IPS DF 6.9 (cell line): ENCODE results near the gene COL19A1.

Source experiments
- DNase-seq: peaks from one replicate; pipeline ENCODE4 v3.0.0-alpha.2; 2013; ENCODE audit warnings: low read depth, low spot score
- H3K27ac ChIP-seq: one replicate; pipeline ENCODE4 v1.5.1; 2013; ENCODE audit warnings: low read length, control low read depth
- H3K27me3 ChIP-seq: 2 replicates; pipeline ENCODE4 v1.6.1; 2013; ENCODE audit warnings: mild to moderate bottlenecking, low read length; ENCODE audit not compliant: control insufficient read depth, insufficient read depth
- H3K36me3 ChIP-seq: 2 replicates; pipeline ENCODE4 v1.6.1; 2013; ENCODE audit warnings: low read length; ENCODE audit not compliant: control insufficient read depth, insufficient read depth
- H3K4me1 ChIP-seq: 2 replicates; pipeline ENCODE4 v1.6.1; 2013; ENCODE audit warnings: low read length; ENCODE audit not compliant: control insufficient read depth, insufficient read depth
- H3K4me3 ChIP-seq: 2 replicates; pipeline ENCODE4 v1.5.1; 2013; ENCODE audit warnings: mild to moderate bottlenecking, low read length
- H3K9me3 ChIP-seq: 2 replicates; pipeline ENCODE4 v1.6.1; 2013; ENCODE audit warnings: low read length, inconsistent platforms; ENCODE audit not compliant: control insufficient read depth, insufficient read depth
- WGBS: extraction: QIAGEN DNeasy Blood & Tissue Kit; methylation state at CpG from one replicate; pipeline ENCODE4 v1.1.7; 2013; ENCODE audit warnings: mixed read lengths, missing lambda C conversion rate; ENCODE audit not compliant: insufficient read length, insufficient coverage; 5-methylcytosine and 5-hydroxymethylcytosine counted together

The COL19A1 gene

DNA sequence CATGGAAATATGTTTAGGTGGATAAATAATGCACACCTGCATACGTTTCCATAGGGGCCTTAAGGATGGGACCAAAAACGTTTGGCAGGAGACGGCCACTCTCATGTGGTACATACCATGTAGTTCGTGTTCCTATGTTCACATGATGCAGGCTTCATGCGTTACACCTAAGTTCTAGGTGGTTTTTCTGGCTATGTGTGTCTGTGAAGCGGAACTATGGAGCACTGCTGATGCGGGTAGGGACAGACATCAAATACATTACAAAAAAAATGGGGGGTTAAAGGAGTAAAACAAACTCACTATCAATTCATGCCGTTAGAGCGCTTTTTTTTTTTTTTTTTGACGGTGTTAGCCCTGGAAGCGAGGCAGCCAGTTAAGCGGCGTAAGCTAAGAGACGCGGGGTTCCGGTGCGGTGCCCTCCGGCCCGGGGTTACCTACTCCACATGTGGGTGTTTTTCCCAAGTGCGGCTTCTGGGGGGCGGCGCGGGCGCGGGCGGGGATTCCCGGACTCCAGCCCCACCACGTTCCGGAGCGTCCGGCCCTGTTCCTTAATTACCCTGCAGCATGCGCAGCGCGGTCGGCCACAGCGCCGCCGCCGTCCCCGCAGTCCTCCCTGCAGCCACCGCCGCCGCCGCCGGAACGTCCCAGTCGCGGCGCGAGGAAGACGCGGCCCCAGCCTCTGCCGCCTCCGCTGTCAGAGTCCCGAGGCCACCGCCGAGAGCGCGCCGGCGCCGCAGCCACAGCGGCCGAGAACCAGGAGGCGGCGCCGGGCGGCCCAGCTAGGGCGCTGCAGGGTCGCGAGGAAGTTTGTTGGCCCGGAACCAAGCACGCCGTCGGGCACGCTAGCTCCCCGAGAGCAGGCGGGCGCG is 648 bp downstream of the COL19A1 start:
- H3K9me3 ChIP-seq = no peaks in the 10 kb centered on the region
- no CpG with 5 or more reads among the region's 80 CpGs for WGBS
- no peaks in the 10 kb centered on the region for H3K4me1 ChIP-seq
- H3K27me3 ChIP-seq = peaks cover 13% of the 10 kb centered on the region
- no peak overlapping the region for H3K27ac ChIP-seq
- no peaks in the 10 kb centered on the region for H3K36me3 ChIP-seq
- H3K4me3 ChIP-seq = peak overlapping the region; percentile 43; the same call in 1 of the 2 replicates
- DNase-seq = no peak

DNA sequence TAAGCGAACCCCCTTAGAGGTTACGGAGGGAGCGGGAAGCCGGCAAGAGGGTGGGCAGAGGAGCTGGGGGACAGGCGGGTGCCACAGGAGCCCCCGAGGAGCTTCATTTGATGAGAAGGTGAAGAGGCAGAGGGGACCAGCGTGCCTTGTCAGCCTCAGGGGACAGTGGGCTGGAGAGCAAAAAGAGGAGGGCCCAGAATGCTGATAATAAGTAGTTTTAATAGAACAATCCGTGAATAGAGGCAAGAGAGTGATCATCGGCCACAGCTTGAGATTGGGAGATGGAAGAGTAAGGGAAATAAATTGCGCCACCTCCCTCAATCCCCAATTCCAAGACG is 1.3 kb downstream of the COL19A1 start:
- no peak for DNase-seq
- Histone ChIP-seq H3K27ac (no peak overlapping the region), H3K4me3 (peak overlapping the region; percentile 43; the same call in 1 of the 2 replicates), H3K4me1 (no peaks in the 10 kb centered on the region), H3K27me3 (peaks cover 13% of the 10 kb centered on the region), H3K9me3 (no peaks in the 10 kb centered on the region), H3K36me3 (no peaks in the 10 kb centered on the region)
- WGBS = no CpG with 5 or more reads among the region's 11 CpGs

DNA sequence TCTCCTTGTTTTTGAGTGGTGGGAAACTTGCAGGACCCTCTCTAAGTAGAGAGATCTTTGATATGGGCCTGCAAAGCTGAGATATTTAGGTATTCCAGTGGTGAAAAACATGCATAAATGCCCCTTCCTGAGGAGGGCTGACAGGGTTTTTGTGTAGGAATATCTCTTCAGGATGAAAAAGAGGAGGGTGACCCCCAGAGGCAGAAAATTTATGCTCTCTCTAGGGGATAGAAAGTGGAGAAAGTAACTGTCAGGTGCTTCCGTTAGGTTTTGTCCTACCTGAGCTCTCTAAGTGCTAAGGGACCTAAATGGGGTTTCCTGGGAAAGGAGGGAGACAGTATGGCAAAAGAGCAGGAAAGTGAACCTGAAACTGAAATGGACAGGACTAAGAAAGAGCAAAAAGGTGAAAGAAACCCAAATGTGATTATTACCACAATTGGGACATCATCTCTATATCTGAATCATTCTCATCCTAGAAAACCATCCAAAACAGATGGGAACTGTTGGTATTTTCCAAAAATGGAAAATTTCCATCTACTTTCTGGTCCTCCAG is 2.0 kb downstream of the COL19A1 start:
- no CpG with 5 or more reads among the region's 1 CpG for WGBS
- Histone ChIP-seq H3K9me3 (no peaks in the 10 kb centered on the region), H3K4me3 (no peak overlapping the region), H3K27ac (no peak overlapping the region), H3K27me3 (peaks cover 13% of the 10 kb centered on the region), H3K4me1 (no peaks in the 10 kb centered on the region), H3K36me3 (no peaks in the 10 kb centered on the region)
- no peak for DNase-seq

DNA sequence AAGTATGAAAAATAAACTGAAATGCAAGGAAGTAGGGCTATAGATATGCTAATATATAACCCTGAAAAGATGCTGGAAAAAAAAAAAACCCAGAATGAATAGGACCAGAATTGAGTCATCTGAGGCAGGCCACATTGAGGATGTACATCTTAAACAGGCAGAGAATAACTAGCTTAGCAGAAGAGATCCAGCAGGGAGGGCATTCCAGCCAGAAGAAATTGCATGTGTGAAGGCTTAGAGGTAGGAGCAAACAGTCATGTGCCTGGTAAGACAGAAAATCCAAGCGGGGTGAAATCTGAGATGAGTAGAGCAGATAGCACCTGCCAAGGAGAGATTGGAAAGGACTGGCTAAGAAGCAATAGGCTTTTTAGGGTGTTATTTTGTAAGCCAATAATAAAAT is 2.6 kb downstream of the COL19A1 start:
- Histone ChIP-seq H3K27me3 (peaks cover 13% of the 10 kb centered on the region), H3K4me3 (no peak overlapping the region), H3K4me1 (no peaks in the 10 kb centered on the region), H3K9me3 (no peaks in the 10 kb centered on the region), H3K27ac (no peak overlapping the region), H3K36me3 (no peaks in the 10 kb centered on the region)
- no peak for DNase-seq
- WGBS = no CpG with 5 or more reads among the region's 1 CpG

DNA sequence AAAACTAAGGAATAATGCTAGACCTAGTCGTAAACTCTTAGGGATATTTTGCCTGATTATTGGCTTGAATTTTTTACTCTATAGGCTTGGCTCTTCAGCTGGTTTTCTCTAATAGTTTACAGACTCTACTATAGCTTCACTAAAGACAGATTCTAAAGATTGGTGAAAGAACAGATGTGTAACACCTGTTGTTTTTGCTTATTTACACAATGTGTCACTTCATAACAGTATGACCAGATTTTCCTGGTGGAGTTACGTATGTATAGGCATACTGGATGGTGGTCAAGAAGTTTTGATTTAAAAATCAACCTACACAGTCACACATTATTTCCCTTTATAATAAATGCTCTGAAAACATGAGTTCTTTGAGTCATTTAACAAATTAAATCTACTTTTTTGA is 4.8 kb downstream of the COL19A1 start:
- Histone ChIP-seq H3K9me3 (no peaks in the 10 kb centered on the region), H3K27me3 (peaks cover 11% of the 10 kb centered on the region), H3K4me1 (no peaks in the 10 kb centered on the region), H3K36me3 (no peaks in the 10 kb centered on the region), H3K4me3 (no peak overlapping the region), H3K27ac (no peak overlapping the region)
- WGBS = no CpG with 5 or more reads among the region's 2 CpGs
- DNase-seq = no peak

DNA sequence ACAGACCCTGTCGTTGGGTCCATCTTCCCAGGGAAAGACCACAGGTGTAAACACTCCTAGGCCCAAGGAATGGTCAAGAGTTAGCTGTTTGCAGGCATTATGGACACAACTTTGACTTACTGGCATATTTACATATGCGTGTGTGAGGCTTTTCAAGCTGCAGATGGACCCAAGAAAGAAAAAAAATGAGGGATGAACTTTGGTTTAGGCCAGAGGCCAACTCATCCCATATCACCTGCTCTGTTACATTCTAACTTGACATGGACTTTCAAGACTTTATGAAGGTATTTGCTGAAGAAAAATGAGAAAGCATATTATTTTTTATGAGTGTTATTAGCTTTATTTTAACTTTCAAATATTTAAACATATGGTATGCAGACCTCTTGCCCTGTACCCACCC is 6.9 kb downstream of the COL19A1 start:
- H3K4me1 ChIP-seq = no peaks in the 10 kb centered on the region
- no CpG with 5 or more reads among the region's 2 CpGs for WGBS
- no peak for DNase-seq
- no peak overlapping the region for H3K4me3 ChIP-seq
- no peaks in the 10 kb centered on the region for H3K27me3 ChIP-seq
- no peak overlapping the region for H3K27ac ChIP-seq
- H3K9me3 ChIP-seq = no peaks in the 10 kb centered on the region
- no peaks in the 10 kb centered on the region for H3K36me3 ChIP-seq

DNA sequence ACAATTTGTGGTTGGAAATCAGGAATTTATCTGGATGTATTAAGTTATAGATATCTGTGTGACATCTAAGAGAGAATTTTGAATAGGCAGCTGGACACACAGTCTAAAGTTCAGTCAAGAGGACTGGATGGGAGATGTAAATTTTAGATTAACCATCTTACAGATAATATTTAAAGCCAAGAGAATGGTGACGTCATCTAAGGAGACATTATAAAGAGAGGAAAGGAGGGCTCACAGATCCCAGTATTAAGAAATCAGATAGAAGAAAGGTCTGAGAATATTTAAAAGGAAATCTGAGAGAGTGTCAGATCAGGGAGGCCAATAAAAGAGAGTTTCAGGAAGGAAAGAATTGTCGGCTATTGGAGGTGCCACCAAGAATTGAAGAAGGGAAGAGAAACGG is 9.4 kb downstream of the COL19A1 start:
- H3K9me3 ChIP-seq = no peaks in the 10 kb centered on the region
- no peak overlapping the region for H3K4me3 ChIP-seq
- H3K36me3 ChIP-seq = no peaks in the 10 kb centered on the region
- no CpG with 5 or more reads among the region's 3 CpGs for WGBS
- H3K27me3 ChIP-seq = no peaks in the 10 kb centered on the region
- no peaks in the 10 kb centered on the region for H3K4me1 ChIP-seq
- no peak overlapping the region for H3K27ac ChIP-seq
- no peak for DNase-seq

DNA sequence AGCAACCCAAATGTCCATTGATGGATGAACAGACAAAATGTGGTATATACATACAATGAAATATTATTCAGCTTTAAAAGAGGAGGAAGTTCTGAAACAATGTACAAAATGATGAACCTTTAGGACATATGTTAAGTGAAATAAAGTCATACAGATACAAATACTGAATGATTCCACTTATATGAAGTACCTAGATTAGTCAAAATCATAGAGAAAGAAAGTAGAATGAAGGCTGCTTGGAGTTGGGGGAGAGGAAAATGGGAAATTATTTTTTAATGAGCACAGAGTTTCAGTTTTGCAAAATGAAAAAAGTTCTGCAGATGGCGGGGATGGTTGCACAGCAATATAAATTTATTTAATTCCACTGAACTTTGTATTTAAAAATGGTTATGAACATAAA is 12.4 kb downstream of the COL19A1 start:
- no peaks in the 10 kb centered on the region for H3K4me1 ChIP-seq
- WGBS = no CpG with 5 or more reads among the region's 1 CpG

DNA sequence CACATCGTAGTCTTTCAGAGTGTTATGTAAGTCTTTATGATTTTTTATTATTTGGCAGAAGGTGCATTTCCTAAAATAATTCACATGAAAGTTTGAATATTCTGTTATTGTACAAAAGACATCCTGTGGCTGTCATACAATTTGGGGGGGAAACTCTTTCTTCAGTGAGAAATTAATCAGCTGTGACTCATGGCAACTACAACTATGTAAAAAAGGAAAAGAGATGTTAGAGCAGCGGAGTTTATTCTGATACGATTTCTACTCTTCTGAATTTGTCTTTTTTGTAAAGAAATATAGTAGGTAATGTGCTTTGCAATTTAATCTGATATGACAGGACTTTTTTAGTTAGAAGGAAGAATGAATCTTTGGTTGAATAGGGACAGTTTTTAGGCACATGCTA is 14.2 kb downstream of the COL19A1 start:
- no CpG with 5 or more reads among the region's 3 CpGs for WGBS
- H3K27me3 ChIP-seq = no peaks in the 10 kb centered on the region
- no peak overlapping the region for H3K4me3 ChIP-seq
- DNase-seq = no peak
- no peaks in the 10 kb centered on the region for H3K9me3 ChIP-seq
- no peak overlapping the region for H3K27ac ChIP-seq
- no peaks in the 10 kb centered on the region for H3K36me3 ChIP-seq
- no peaks in the 10 kb centered on the region for H3K4me1 ChIP-seq

More for the DNA sequence above, 12.4 kb downstream of the COL19A1 start:
- Histone ChIP-seq H3K27ac (no peak overlapping the region), H3K36me3 (no peaks in the 10 kb centered on the region), H3K4me3 (no peak overlapping the region), H3K9me3 (no peaks in the 10 kb centered on the region), H3K27me3 (no peaks in the 10 kb centered on the region)
- no peak for DNase-seq

DNA sequence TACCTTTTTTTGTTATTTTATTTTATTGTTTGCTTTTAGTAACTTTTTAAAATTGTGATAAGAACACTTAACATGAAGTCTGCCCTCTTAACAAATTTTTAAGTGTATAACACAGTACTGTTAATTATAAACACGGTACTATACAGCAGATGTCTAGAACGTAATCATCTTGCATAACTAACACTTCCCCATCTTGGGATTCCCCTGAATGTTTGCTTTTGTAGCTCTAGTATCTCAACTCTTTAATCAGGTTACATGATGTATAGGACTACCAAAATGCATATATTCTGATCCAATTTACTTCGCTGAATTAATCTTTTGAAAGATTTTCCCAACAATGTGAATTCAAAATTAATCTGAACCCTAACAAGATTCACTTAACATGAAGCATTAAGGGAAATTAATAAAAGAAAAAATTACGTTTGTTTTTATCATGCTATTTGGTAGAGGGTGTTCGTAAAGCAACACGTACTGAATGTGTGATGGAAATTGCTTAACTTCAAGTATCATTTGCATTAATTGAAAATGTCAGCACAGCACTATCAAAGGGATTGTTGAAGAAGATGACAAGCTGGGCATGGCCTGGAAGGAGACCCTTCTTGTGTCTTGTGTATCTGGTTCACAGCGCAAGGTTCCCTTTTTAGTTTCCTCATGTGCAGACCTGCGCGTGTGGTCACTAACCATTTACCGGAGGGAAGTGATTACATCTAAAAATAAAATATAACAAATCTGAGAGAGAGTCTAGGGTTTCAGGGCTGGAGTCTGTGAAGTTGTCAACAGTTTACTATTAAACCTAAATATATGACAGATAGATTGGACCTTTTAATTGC is 15.2 kb downstream of the COL19A1 start:
- H3K27me3 ChIP-seq = no peaks in the 10 kb centered on the region
- no peaks in the 10 kb centered on the region for H3K36me3 ChIP-seq
- WGBS = 100% methylated on average over 3 of the region's 10 CpGs

More for the DNA sequence above, 15.2 kb downstream of the COL19A1 start:
- Histone ChIP-seq H3K9me3 (no peaks in the 10 kb centered on the region), H3K4me3 (no peak overlapping the region), H3K4me1 (no peaks in the 10 kb centered on the region), H3K27ac (no peak overlapping the region)
- no peak for DNase-seq
